ENCODE data around the gene CACNA1C.

DNA sequence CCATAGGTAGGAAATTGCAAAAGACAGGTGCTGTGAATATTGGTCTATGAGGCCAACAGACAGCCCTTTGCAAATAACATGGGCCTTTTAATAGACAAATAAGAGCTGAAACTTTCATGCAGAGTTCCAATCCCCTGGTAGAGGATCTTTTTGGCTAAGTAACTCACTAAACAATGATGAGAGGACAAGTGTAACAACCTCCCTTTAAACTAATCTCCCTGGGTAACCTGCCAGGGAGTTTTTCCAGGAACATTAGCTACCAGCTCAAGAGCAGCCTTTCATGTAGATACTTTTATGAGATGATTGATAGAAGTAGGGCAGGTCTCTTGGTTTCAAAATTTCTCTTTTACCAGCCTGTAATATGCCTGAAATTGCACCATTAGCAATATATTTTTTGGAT is 13.8 kb upstream of the CACNA1C start:
- no peak for TF ChIP-seq CTCF (IDR thresholded peaks at IDR 0.05)
- TF ChIP-seq POLR2AphosphoS5 (IDR thresholded peaks at IDR 0.05), result no peak

All from suprapubic skin (tissue), 3 donors.